Fibroblast of lung (primary cell): ENCODE data around the gene SEMA5B. TPM values are rescaled to one million over a fixed set of nuclear protein-coding genes. Genes with fewer than 3 reads are reported as not detected.

Source experiments
- DNase-seq, 2 donors: peaks; one replicate each; pipeline versions ENCODE4 v3.0.0 to v3.0.0-alpha.2; 2010; ENCODE audit warnings: low read depth in 2 of 2
- H2AFZ ChIP-seq: 2 replicates; pipeline ENCODE4 v1.5.1; 2012; ENCODE audit warnings: low read length, control low read depth, inconsistent platforms
- H3K27ac ChIP-seq: 2 replicates; pipeline ENCODE4 v1.5.1; 2011; ENCODE audit warnings: low read length, control low read depth; ENCODE audit not compliant: insufficient read depth
- H3K27me3 ChIP-seq: 2 replicates; pipeline ENCODE4 v1.5.1; 2011; ENCODE audit warnings: mild to moderate bottlenecking, low read length; ENCODE audit not compliant: control insufficient read depth, insufficient read depth
- H3K36me3 ChIP-seq: 2 replicates; pipeline ENCODE4 v1.5.1; 2011; ENCODE audit warnings: low read length; ENCODE audit not compliant: control insufficient read depth, insufficient read depth
- H3K4me1 ChIP-seq: 2 replicates; pipeline ENCODE4 v1.5.1; 2011; ENCODE audit warnings: low read length; ENCODE audit not compliant: control insufficient read depth, insufficient read depth; ENCODE audit errors: extremely low read depth
- H3K4me2 ChIP-seq: 2 replicates; pipeline ENCODE4 v1.5.1; 2011; ENCODE audit warnings: low read length, control low read depth; ENCODE audit not compliant: insufficient read depth; ENCODE audit errors: extremely low read depth
- H3K4me3 ChIP-seq, 4 experiments: fragments of 200-600 bp in 1 of 4; sonication (generic) in 1 of 4; replicated peaks in 1 of 4; 2 replicates each; pipeline ENCODE4 v1.5.1; 2011 to 2016; ENCODE audit warnings: low read length in 4 of 4, low read depth in 3 of 4, mild to moderate bottlenecking in 3 of 4, control low read depth in 2 of 4, inconsistent platforms in 1 of 4, mixed read lengths in 1 of 4; ENCODE audit not compliant: insufficient read depth in 1 of 4; ENCODE audit errors: control extremely low read depth in 1 of 4
- H3K79me2 ChIP-seq: 2 replicates; pipeline ENCODE4 v1.5.1; 2012; ENCODE audit warnings: mild to moderate bottlenecking, low read length, inconsistent platforms; ENCODE audit not compliant: control insufficient read depth, insufficient read depth
- H3K9ac ChIP-seq: 2 replicates; pipeline ENCODE4 v1.5.1; 2011; ENCODE audit warnings: mild to moderate bottlenecking, low read length, control low read depth; ENCODE audit not compliant: insufficient read depth
- H3K9me3 ChIP-seq: 2 replicates; pipeline ENCODE4 v1.5.1; 2012; ENCODE audit warnings: low read depth, low read length; ENCODE audit not compliant: control insufficient read depth, insufficient read depth
- H4K20me1 ChIP-seq: 2 replicates; pipeline ENCODE4 v1.5.1; 2011; ENCODE audit warnings: low read length; ENCODE audit not compliant: control insufficient read depth, insufficient read depth; ENCODE audit errors: extremely low read depth
- CTCF ChIP-seq, 2 donors: IDR thresholded peaks in 1 of 2; conservative IDR thresholded peaks in 1 of 2; 1 replicate in 1 of 2; 2 replicates in 1 of 2; pipeline ENCODE4 v1.5.1; 2011 to 2012; ENCODE audit warnings: low read length in 2 of 2, control low read depth in 1 of 2, inconsistent platforms in 1 of 2, low read depth in 1 of 2, mild to moderate bottlenecking in 1 of 2
- EZH2 ChIP-seq: IDR thresholded peaks from 2 replicates; pipeline ENCODE4 v1.5.1; 2012; ENCODE audit warnings: low read length, control low read depth, mild to moderate bottlenecking; ENCODE audit errors: missing control alignments
- polyA plus RNA-seq, 2 donors: library from polyadenylated mRNA; depleted of rRNA in 1 of 2; stranded (reverse) in 1 of 2; unstranded in 1 of 2; fragments of >200 nt; gene quantifications; 2 replicates each; pipeline ENCODE4 v1.2.1, GENCODE V29; 2011 to 2012; ENCODE audit warnings: missing spikeins in 1 of 2
- total RNA-seq: library from RNA; depleted of rRNA; stranded (reverse); fragments of >200 nt; gene quantifications from 2 replicates; pipeline ENCODE4 v1.2.1, GENCODE V29; 2014

The SEMA5B gene
- total and polyA plus RNA-seq, 2 donors (not counting 1 experiment from before 2014, with no cell fraction given): not detected

GRCh38 chr3:122984650-122985049, 42.9 kb downstream of the SEMA5B start:
- Histone ChIP-seq H4K20me1 (no peaks in the 10 kb centered on the region), H3K27ac (no peak overlapping the region), H3K4me3 (no peak overlapping the region), H3K27me3 (peaks cover 27% of the 10 kb centered on the region), H3K79me2 (no peaks in the 10 kb centered on the region), H3K36me3 (no peaks in the 10 kb centered on the region), H2AFZ (no peak overlapping the region), H3K4me2 (no peak overlapping the region), H3K9ac (no peak overlapping the region), H3K4me1 (no peaks in the 10 kb centered on the region), H3K9me3 (no peaks in the 10 kb centered on the region)
- TF ChIP-seq CTCF (conservative IDR thresholded peaks at IDR 0.05 in 1 of 2, IDR thresholded peaks at IDR 0.05 in 1 of 2; ENCODE audit: low read depth in 1 of 2, low read length in 2 of 2): no peak
- TF ChIP-seq EZH2: no peak
- DNase-seq: no peak

GRCh38 chr3:122984007-122984406, 43.6 kb downstream of the SEMA5B start:
- no peak for TF ChIP-seq EZH2
- TF ChIP-seq CTCF (conservative IDR thresholded peaks at IDR 0.05 in 1 of 2, IDR thresholded peaks at IDR 0.05 in 1 of 2; ENCODE audit: low read depth in 1 of 2, low read length in 2 of 2): no peak
- no peak overlapping the region for H3K4me3 ChIP-seq
- H4K20me1 ChIP-seq: no peaks in the 10 kb centered on the region
- peaks cover 22% of the 10 kb centered on the region for H3K27me3 ChIP-seq
- no peaks in the 10 kb centered on the region for H3K4me1 ChIP-seq
- DNase-seq: no peak
- H2AFZ ChIP-seq: no peak overlapping the region
- no peak overlapping the region for H3K27ac ChIP-seq
- no peaks in the 10 kb centered on the region for H3K79me2 ChIP-seq
- H3K9ac ChIP-seq: no peak overlapping the region
- no peaks in the 10 kb centered on the region for H3K9me3 ChIP-seq
- H3K36me3 ChIP-seq: no peaks in the 10 kb centered on the region
- H3K4me2 ChIP-seq: no peak overlapping the region

- H2AFZ ChIP-seq: no peak overlapping the region
- H3K27ac ChIP-seq: no peak overlapping the region
- H3K79me2 ChIP-seq: no peaks in the 10 kb centered on the region
- peaks cover 3% of the 10 kb centered on the region for H3K4me1 ChIP-seq
- H3K36me3 ChIP-seq: no peaks in the 10 kb centered on the region
- no peak for DNase-seq
- no peak overlapping the region for H3K4me3 ChIP-seq
- TF ChIP-seq EZH2: peak; percentile 38
- TF ChIP-seq CTCF (conservative IDR thresholded peaks at IDR 0.05 in 1 of 2, IDR thresholded peaks at IDR 0.05 in 1 of 2; ENCODE audit: low read depth in 1 of 2, low read length in 2 of 2): no peak
- no peak overlapping the region for H3K9ac ChIP-seq
- H3K4me2 ChIP-seq: no peak overlapping the region
- H4K20me1 ChIP-seq: no peaks in the 10 kb centered on the region
- peaks cover 20% of the 10 kb centered on the region for H3K27me3 ChIP-seq
- H3K9me3 ChIP-seq: no peaks in the 10 kb centered on the region
These were observed 45.1 kb downstream of the SEMA5B start for GRCh38 chr3:122982216-122983185.
